Measurements from ENCODE around the gene P2RY12.

DNA sequence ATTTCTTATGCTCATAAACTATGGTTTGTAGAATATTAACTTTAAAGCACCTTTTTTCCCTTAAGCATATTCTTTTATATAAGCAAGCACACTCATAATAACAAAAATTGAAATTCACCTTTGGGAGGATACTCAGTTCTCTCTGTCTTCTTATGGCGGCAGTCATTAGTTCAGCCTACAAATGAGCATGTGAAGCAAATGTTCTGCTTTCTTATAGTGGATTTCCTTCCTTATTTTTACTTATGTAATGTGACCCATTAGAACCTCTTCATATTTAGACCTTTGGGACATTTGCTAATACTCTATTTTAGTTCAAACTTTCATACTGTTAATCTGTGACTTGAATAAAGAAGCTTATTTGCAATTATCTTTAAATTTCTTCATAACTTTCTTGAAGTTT, 55.2 kb downstream of the P2RY12 start, which contains the start of gene P2RY13:
- TF ChIP-seq, protein P1, sequence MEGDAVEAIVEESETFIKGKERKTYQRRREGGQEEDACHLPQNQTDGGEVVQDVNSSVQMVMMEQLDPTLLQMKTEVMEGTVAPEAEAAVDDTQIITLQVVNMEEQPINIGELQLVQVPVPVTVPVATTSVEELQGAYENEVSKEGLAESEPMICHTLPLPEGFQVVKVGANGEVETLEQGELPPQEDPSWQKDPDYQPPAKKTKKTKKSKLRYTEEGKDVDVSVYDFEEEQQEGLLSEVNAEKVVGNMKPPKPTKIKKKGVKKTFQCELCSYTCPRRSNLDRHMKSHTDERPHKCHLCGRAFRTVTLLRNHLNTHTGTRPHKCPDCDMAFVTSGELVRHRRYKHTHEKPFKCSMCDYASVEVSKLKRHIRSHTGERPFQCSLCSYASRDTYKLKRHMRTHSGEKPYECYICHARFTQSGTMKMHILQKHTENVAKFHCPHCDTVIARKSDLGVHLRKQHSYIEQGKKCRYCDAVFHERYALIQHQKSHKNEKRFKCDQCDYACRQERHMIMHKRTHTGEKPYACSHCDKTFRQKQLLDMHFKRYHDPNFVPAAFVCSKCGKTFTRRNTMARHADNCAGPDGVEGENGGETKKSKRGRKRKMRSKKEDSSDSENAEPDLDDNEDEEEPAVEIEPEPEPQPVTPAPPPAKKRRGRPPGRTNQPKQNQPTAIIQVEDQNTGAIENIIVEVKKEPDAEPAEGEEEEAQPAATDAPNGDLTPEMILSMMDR (IDR thresholded peaks at IDR 0.05), result no peak
- TF ChIP-seq EZH2 (IDR thresholded peaks at IDR 0.05; ENCODE audit: borderline replicate concordance, insufficient read depth, low read depth, low read length, poor library complexity, severe bottlenecking), result no peak
